Breast epithelium (tissue), 4 donors: Measurements from ENCODE around the gene ST6GALNAC2. TPM values are rescaled to one million over a fixed set of nuclear protein-coding genes. Genes with fewer than 3 reads are reported as not detected.

Experiments
- DNase-seq, 2 donors: peaks; one replicate each; pipeline ENCODE4 v3.0.0-alpha.2; 2019; ENCODE audit warnings: low spot score in 2 of 2
- H3K27ac ChIP-seq, 2 donors: fragments of 200-600 bp; sonication (generic) in 1 of 2; one replicate each; pipeline ENCODE4 v1.5.1; 2016 to 2019; ENCODE audit warnings: mild to moderate bottlenecking in 1 of 2
- H3K27me3 ChIP-seq, 2 donors: fragments of 200-600 bp; sonication (generic) in 1 of 2; one replicate each; pipeline versions ENCODE4 v1.5.1 to v1.6.0; 2017 to 2019; ENCODE audit warnings: control low read depth in 1 of 2, mild to moderate bottlenecking in 1 of 2
- H3K36me3 ChIP-seq: fragments of 200-600 bp; one replicate; pipeline ENCODE4 v1.5.1; 2019
- H3K4me1 ChIP-seq, 2 donors: fragments of 200-600 bp; sonication (generic); one replicate each; pipeline ENCODE4 v1.5.1; 2016 to 2019; ENCODE audit warnings: control low read depth in 1 of 2
- H3K4me3 ChIP-seq, 3 donors: fragments of 200-600 bp; sonication (generic); 1 replicate in 2 of 3; 2 replicates in 1 of 3; pipeline ENCODE4 v1.5.1; 2016 to 2019; ENCODE audit warnings: mild to moderate bottlenecking in 3 of 3, moderate library complexity in 2 of 3
- H3K9me3 ChIP-seq, 2 donors: fragments of 200-600 bp; sonication (generic) in 1 of 2; one replicate each; pipeline ENCODE4 v1.5.1; 2016 to 2019; ENCODE audit warnings: control low read depth in 1 of 2
- POLR2A ChIP-seq: fragments of 450-650 bp; IDR thresholded peaks from one replicate; pipeline ENCODE4 v1.6.1; 2016; ENCODE audit warnings: antibody characterized with exemption, mild to moderate bottlenecking, moderate library complexity
- POLR2AphosphoS5 ChIP-seq, 3 donors: sonication (generic); formaldehyde crosslinking; IDR thresholded peaks; one replicate each; pipeline ENCODE4 v1.6.1; 2017; ENCODE audit warnings: antibody characterized with exemption in 3 of 3
- intact Hi-C: fragments of 100-400 bp; cut with DNase I; formaldehyde crosslinking; loops from one replicate; pipeline ENCODE4 v1.15.1; 2023; ENCODE audit warnings: low total_unique reads
- total RNA-seq, 3 donors: library from RNA; depleted of rRNA; stranded (reverse); fragments of >200 nt; gene quantifications; one replicate each; pipeline ENCODE4 v1.1.0, GENCODE V29; 2016
- TF ChIP-seq, protein P1 (sequence below), 3 donors: fragments of 450-650 bp; IDR thresholded peaks; one replicate each; pipeline ENCODE4 v1.5.1; 2016 to 2017; ENCODE audit warnings: antibody characterized with exemption in 3 of 3, mild to moderate bottlenecking in 3 of 3, moderate library complexity in 3 of 3

Gene ST6GALNAC2
- total RNA-seq, 3 donors from 2014 or later = 10.5 to 39.8 (median 12.0) TPM

DNA sequence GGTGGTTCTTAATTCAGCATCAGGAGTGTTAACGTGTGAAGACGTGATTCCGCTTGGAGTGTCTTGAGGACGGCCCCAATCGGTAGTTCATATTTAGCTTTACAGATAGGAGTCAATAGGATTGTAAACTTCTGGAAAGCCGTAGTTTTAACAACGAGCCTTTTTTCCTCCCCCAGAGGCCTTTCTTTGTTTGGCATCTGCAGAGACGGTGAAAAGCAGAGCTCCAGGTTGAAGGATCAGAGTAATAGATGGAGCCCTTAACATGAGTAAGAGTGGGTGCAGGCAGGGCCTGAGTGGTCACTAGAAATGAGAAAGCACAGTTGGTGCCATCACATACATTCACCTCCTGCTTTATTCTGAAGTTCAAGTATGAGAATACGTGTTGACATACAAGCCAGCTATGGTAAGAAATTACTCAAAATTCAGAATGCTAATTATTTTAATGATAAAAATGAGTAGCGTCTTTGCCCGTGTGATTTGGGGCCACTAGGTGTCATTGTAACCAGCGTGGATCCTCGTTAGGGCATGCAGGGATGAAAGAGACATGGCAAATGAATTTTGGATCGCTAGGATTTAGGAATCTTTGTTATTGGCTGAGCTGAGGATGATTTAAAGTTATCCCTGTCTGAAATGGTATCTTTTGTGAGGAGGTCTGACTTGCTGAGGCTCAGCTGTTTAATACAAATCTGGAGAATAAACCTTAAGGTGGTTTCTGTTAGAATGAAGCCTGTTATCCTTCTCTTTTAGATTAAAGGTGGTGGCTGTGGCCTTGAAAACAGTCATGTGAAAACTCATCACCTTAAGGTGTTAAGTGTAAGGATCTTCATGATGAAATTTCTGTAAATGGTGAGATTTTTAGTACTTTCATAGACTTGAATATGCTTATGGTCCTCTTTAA lies 27.2 kb downstream of the ST6GALNAC2 start:
- intact Hi-C loops = no loop called here
- DNase-seq = no peak
- TF ChIP-seq POLR2A = no peak
- TF ChIP-seq POLR2AphosphoS5 (IDR thresholded peaks at IDR 0.05) = no peak
- TF ChIP-seq, protein P1, sequence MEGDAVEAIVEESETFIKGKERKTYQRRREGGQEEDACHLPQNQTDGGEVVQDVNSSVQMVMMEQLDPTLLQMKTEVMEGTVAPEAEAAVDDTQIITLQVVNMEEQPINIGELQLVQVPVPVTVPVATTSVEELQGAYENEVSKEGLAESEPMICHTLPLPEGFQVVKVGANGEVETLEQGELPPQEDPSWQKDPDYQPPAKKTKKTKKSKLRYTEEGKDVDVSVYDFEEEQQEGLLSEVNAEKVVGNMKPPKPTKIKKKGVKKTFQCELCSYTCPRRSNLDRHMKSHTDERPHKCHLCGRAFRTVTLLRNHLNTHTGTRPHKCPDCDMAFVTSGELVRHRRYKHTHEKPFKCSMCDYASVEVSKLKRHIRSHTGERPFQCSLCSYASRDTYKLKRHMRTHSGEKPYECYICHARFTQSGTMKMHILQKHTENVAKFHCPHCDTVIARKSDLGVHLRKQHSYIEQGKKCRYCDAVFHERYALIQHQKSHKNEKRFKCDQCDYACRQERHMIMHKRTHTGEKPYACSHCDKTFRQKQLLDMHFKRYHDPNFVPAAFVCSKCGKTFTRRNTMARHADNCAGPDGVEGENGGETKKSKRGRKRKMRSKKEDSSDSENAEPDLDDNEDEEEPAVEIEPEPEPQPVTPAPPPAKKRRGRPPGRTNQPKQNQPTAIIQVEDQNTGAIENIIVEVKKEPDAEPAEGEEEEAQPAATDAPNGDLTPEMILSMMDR (IDR thresholded peaks at IDR 0.05) = peak in 2 of 3 donors; percentile 41 to 51
- H3K4me3 ChIP-seq = peak overlapping the region; percentile 75 to 88 (median 79)
- peaks cover 4 to 40% of the 10 kb centered on the region in 2 donors for H3K4me1 ChIP-seq
- no peaks in the 10 kb centered on the region for H3K36me3 ChIP-seq
- peak overlapping the region; percentile 97 for H3K27ac ChIP-seq
- no peaks in the 10 kb centered on the region for H3K9me3 ChIP-seq
- H3K27me3 ChIP-seq = no peaks in the 10 kb centered on the region

DNA sequence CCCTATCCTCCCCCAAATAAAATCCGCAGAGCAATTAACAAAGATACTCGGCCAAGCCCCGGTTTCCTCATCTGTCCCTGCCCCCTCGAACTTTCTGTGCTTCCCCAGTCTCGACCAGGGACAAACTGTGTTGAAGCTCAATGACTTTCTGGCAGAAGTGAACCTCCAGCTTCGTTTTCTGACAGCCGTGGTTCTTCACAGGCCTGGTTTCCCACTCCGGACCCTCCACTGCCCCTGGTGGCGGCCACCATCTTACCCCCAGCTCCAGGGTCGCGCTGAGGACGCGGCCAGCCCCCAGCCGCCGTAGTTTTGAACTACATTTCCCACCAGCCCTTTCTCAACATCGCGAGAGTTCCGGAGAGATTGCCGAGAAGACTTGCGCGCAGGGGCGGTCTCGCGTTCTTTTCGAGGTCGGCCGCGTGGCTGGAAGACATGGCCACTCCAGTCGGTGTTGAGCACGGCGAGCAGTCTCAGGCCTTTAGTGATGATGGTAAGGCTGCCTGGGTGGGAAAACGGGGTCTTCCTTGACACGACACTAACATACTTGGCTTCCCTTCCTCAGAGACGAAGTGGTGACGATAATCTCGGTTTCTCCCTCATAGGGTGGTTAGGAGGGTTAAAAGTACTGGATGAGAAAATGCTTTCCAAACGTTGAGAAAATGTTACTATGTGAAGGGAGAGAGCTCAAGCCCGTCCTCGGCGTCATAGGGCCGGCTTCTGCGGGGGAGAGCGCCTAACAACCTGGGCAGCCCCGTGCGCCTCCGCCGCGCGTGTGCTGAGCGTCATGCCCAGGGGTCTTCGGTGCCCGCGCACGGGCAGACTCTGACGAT lies 28.1 kb downstream of the ST6GALNAC2 start:
- Histone ChIP-seq H3K36me3 (no peaks in the 10 kb centered on the region), H3K9me3 (no peaks in the 10 kb centered on the region), H3K4me3 (peak overlapping the region; percentile 75 to 88 (median 79)), H3K27me3 (no peaks in the 10 kb centered on the region), H3K27ac (peak overlapping the region; percentile 97), H3K4me1 (peaks cover 4 to 40% of the 10 kb centered on the region in 2 donors)
- DNase-seq = peak; percentile 93 to 94
- intact Hi-C loops = no loop called here
- TF ChIP-seq POLR2AphosphoS5 (IDR thresholded peaks at IDR 0.05) = peak; percentile 78 to 95 (median 86)
- TF ChIP-seq, protein P1 (IDR thresholded peaks at IDR 0.05) = peak; percentile 62 to 82 (median 80)
- TF ChIP-seq POLR2A = peak; percentile 71

DNA sequence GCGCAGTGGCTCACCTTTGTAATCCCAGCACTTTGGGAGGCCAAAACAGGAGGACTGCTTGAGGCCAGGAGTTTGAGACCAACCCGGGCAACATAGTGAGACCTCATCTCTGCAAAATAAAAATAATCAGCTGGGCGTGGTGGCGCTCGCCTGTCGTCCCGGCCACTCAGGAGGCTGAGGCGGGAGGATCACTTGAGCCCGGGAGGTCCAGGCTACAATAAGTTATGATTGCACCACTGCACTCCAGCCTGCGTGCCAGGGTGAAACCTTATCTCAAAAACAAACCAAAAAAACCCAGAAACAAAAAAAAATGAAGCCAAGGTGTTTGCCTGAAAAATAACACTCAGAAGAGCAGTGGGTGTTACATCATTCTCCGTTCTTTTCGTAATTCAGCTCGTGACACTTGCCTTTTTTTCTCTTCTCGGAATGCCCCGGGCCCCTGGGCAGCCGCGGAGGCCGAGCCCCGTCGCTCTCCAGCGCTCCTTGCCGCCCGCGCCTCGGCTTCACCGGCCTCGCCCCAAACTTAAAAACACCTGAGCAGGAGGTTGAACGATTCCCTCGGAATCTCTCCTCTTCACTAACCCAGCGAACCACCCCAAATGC lies 28.8 kb downstream of the ST6GALNAC2 start:
- no peak for DNase-seq
- H3K27me3 ChIP-seq = no peaks in the 10 kb centered on the region
- intact Hi-C loops = no loop called here
- H3K4me3 ChIP-seq = peak overlapping the region; percentile 75 to 88 (median 79)
- H3K4me1 ChIP-seq = peaks cover 4 to 37% of the 10 kb centered on the region in 2 donors
- TF ChIP-seq POLR2AphosphoS5 (IDR thresholded peaks at IDR 0.05) (no peak), POLR2A (no peak)
- TF ChIP-seq, protein P1 (IDR thresholded peaks at IDR 0.05) = no peak
- H3K36me3 ChIP-seq = no peaks in the 10 kb centered on the region
- no peaks in the 10 kb centered on the region for H3K9me3 ChIP-seq
- peak overlapping the region; percentile 97 for H3K27ac ChIP-seq

DNA sequence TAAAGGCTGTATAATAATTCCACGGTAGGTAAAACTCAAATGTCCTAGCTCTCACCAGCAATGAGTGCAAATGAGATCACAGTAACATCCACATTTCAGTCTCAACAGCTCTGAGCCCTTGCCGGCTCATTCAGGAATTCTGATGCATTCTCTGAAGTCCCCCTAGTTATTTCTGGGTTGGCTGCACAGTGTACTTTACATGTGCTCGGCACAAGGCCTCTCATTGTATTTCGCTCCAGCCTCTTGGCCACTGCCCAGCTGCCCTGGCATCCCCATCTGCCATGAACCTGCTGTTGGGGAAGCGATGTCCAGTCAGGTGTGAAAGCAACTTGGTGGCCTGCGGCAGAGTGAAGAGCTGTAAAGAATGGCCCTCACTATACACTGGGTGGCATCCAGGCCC lies 31.5 kb downstream of the ST6GALNAC2 start:
- no peak for TF ChIP-seq POLR2A
- TF ChIP-seq, protein P1 (IDR thresholded peaks at IDR 0.05) = no peak
- TF ChIP-seq POLR2AphosphoS5 (IDR thresholded peaks at IDR 0.05) = peak in 1 of 3 donors; percentile 39
- H3K4me3 ChIP-seq = no peak overlapping the region

More for the DNA sequence above, 31.5 kb downstream of the ST6GALNAC2 start:
- peak in 1 of 2 donors; percentile 84 for DNase-seq
- Histone ChIP-seq H3K36me3 (no peaks in the 10 kb centered on the region), H3K4me1 (peaks cover 3 to 19% of the 10 kb centered on the region in 2 donors), H3K27me3 (no peaks in the 10 kb centered on the region), H3K9me3 (no peaks in the 10 kb centered on the region), H3K27ac (peak overlapping the region; percentile 69 to 73)
- intact Hi-C loops = no loop called here
